Large intestine (tissue), 3 donors: Measurements from ENCODE around the gene FCHSD2. TPM values are rescaled to one million over a fixed set of nuclear protein-coding genes. Genes with fewer than 3 reads are reported as not detected.
A peak's percentile ranks its signal among the peaks of the same experiment; 100 is the strongest.

Experiments
- DNase-seq, 2 donors: peaks; one replicate each; pipeline versions ENCODE4 v3.0.0 to v3.0.0-alpha.2; 2013
- H3K27ac ChIP-seq: one replicate; pipeline ENCODE4 v1.5.1; 2013; ENCODE audit warnings: low read length
- H3K27me3 ChIP-seq: 2 replicates; pipeline ENCODE4 v1.6.1; 2013; ENCODE audit warnings: low read length; ENCODE audit not compliant: control insufficient read depth, insufficient read depth
- H3K36me3 ChIP-seq: 2 replicates; pipeline ENCODE4 v1.6.1; 2013; ENCODE audit warnings: low read length; ENCODE audit not compliant: control insufficient read depth, insufficient read depth
- H3K4me1 ChIP-seq: one replicate; pipeline ENCODE4 v1.6.1; 2013; ENCODE audit warnings: low read length; ENCODE audit not compliant: control insufficient read depth, insufficient read depth
- H3K4me3 ChIP-seq: one replicate; pipeline ENCODE4 v1.5.1; 2013; ENCODE audit warnings: low read length
- H3K9me3 ChIP-seq: one replicate; pipeline ENCODE4 v1.6.1; 2013; ENCODE audit warnings: mild to moderate bottlenecking, low read depth, low read length, moderate library complexity; ENCODE audit not compliant: control insufficient read depth
- WGBS: methylation state at CpG from one replicate; pipeline ENCODE4 v1.1.5; 2013; ENCODE audit warnings: low lambda C conversion rate; ENCODE audit not compliant: insufficient coverage; 5-methylcytosine and 5-hydroxymethylcytosine counted together
- polyA plus RNA-seq: library from polyadenylated mRNA; unstranded; fragments of 120-200 nt; gene quantifications from one replicate; pipeline ENCODE4 v1.2.1, GENCODE V29; 2013

FCHSD2 gene
- polyA plus RNA-seq, 1 donor, result 23.4 TPM

GRCh38 chr11:72954860-72955259 is 187.3 kb downstream of the FCHSD2 start:
- WGBS, result 100% methylated on average over 1 of the region's 3 CpGs
- Histone ChIP-seq H3K4me1 (no peaks in the 10 kb centered on the region), H3K27ac (no peak overlapping the region), H3K36me3 (peaks cover 2% of the 10 kb centered on the region), H3K9me3 (no peaks in the 10 kb centered on the region), H3K27me3 (no peaks in the 10 kb centered on the region), H3K4me3 (no peak overlapping the region)
- DNase-seq, result no peak

GRCh38 chr11:72953637-72954036 is 188.5 kb downstream of the FCHSD2 start:
- peak; percentile 36 to 68 for DNase-seq
- Histone ChIP-seq H3K36me3 (peaks cover 2% of the 10 kb centered on the region), H3K27me3 (no peaks in the 10 kb centered on the region), H3K4me1 (no peaks in the 10 kb centered on the region), H3K9me3 (no peaks in the 10 kb centered on the region), H3K4me3 (no peak overlapping the region), H3K27ac (peak overlapping the region; percentile 24)
- 40% methylated on average over 1 of the region's 2 CpGs for WGBS

GRCh38 chr11:72951888-72952287 is 190.2 kb downstream of the FCHSD2 start:
- Histone ChIP-seq H3K36me3 (no peaks in the 10 kb centered on the region), H3K4me3 (no peak overlapping the region), H3K27me3 (no peaks in the 10 kb centered on the region), H3K9me3 (no peaks in the 10 kb centered on the region), H3K27ac (peak overlapping the region; percentile 32), H3K4me1 (no peaks in the 10 kb centered on the region)
- DNase-seq, result peak in 1 of 2 donors; percentile 23

GRCh38 chr11:72951193-72951592 is 190.9 kb downstream of the FCHSD2 start:
- WGBS, result 20% methylated on average over 2 of the region's 4 CpGs
- Histone ChIP-seq H3K4me3 (no peak overlapping the region), H3K36me3 (no peaks in the 10 kb centered on the region), H3K27ac (no peak overlapping the region), H3K4me1 (no peaks in the 10 kb centered on the region), H3K27me3 (no peaks in the 10 kb centered on the region), H3K9me3 (no peaks in the 10 kb centered on the region)
- DNase-seq, result peak; percentile 25 to 49

GRCh38 chr11:72950685-72951084 is 191.4 kb downstream of the FCHSD2 start:
- Histone ChIP-seq H3K27ac (no peak overlapping the region), H3K36me3 (no peaks in the 10 kb centered on the region), H3K9me3 (no peaks in the 10 kb centered on the region), H3K4me3 (no peak overlapping the region), H3K4me1 (no peaks in the 10 kb centered on the region), H3K27me3 (no peaks in the 10 kb centered on the region)
- WGBS, result no CpG with 5 or more reads among the region's 3 CpGs
- DNase-seq, result no peak

- H3K27me3 ChIP-seq, result no peaks in the 10 kb centered on the region
- H3K4me1 ChIP-seq, result no peaks in the 10 kb centered on the region
- DNase-seq, result no peak
- H3K9me3 ChIP-seq, result no peaks in the 10 kb centered on the region
- no peak overlapping the region for H3K27ac ChIP-seq
- no peaks in the 10 kb centered on the region for H3K36me3 ChIP-seq
- no CpG with 5 or more reads among the region's 1 CpG for WGBS
- H3K4me3 ChIP-seq, result no peak overlapping the region
Measured at GRCh38 chr11:72947229-72947628, 194.9 kb downstream of the FCHSD2 start.

GRCh38 chr11:72943664-72944063 is 198.5 kb downstream of the FCHSD2 start:
- DNase-seq, result no peak
- Histone ChIP-seq H3K36me3 (peaks cover 2% of the 10 kb centered on the region), H3K27ac (no peak overlapping the region), H3K27me3 (no peaks in the 10 kb centered on the region), H3K9me3 (no peaks in the 10 kb centered on the region), H3K4me3 (no peak overlapping the region), H3K4me1 (no peaks in the 10 kb centered on the region)
- no CpG with 5 or more reads among the region's 1 CpG for WGBS

GRCh38 chr11:72940417-72940816 is 201.7 kb downstream of the FCHSD2 start:
- no CpG with 5 or more reads among the region's 9 CpGs for whole genome bisulfite sequencing
- Histone ChIP-seq H3K36me3 (peaks cover 2% of the 10 kb centered on the region), H3K4me1 (no peaks in the 10 kb centered on the region), H3K9me3 (no peaks in the 10 kb centered on the region), H3K27ac (no peak overlapping the region), H3K27me3 (no peaks in the 10 kb centered on the region), H3K4me3 (no peak overlapping the region)
- DNase-seq, result no peak

- H3K9me3 ChIP-seq, result no peaks in the 10 kb centered on the region
- H3K27ac ChIP-seq, result no peak overlapping the region
- H3K4me3 ChIP-seq, result no peak overlapping the region
- peaks cover 2% of the 10 kb centered on the region for H3K36me3 ChIP-seq
- no peaks in the 10 kb centered on the region for H3K4me1 ChIP-seq
- no peaks in the 10 kb centered on the region for H3K27me3 ChIP-seq
- DNase-seq, result no peak
- 75% methylated on average over 1 of the region's 2 CpGs for WGBS
Measured at GRCh38 chr11:72939031-72939430, 203.1 kb downstream of the FCHSD2 start.

- H3K4me1 ChIP-seq, result no peaks in the 10 kb centered on the region
Measured at GRCh38 chr11:72937439-72937838, 204.7 kb downstream of the FCHSD2 start.

GRCh38 chr11:72935700-72936099 is 206.4 kb downstream of the FCHSD2 start:
- Histone ChIP-seq H3K27ac (no peak overlapping the region), H3K27me3 (no peaks in the 10 kb centered on the region), H3K36me3 (peaks cover 2% of the 10 kb centered on the region), H3K4me1 (no peaks in the 10 kb centered on the region), H3K4me3 (no peak overlapping the region), H3K9me3 (no peaks in the 10 kb centered on the region)
- DNase-seq, result no peak

More at GRCh38 chr11:72937439-72937838, 204.7 kb downstream of the FCHSD2 start:
- no peak for DNase-seq
- peaks cover 2% of the 10 kb centered on the region for H3K36me3 ChIP-seq
- no peak overlapping the region for H3K4me3 ChIP-seq
- no peak overlapping the region for H3K27ac ChIP-seq
- H3K27me3 ChIP-seq, result no peaks in the 10 kb centered on the region
- no peaks in the 10 kb centered on the region for H3K9me3 ChIP-seq
- no CpG with 5 or more reads among the region's 4 CpGs for WGBS
